ENCODE results near the gene FUT7.
A peak's percentile ranks its signal among the peaks of the same experiment; 100 is the strongest.

The FUT7 gene

GRCh38 chr9:137031904-137032640 is at the start of gene FUT7:
Gene FUT7 (minus strand): TSS chr9:137032088. CDS start chr9:137031991, 97 bp downstream.
- DNase-seq: no peak

GRCh38 chr9:137080260-137081122 is 48.6 kb upstream of the FUT7 start:
- no peak for DNase-seq

- no peak for DNase-seq
Measured at GRCh38 chr9:137079401-137079787, 47.5 kb upstream of the FUT7 start.

- no peak for DNase-seq
Measured at GRCh38 chr9:137078701-137079400, 47.0 kb upstream of the FUT7 start.

- DNase-seq: no peak
Measured at GRCh38 chr9:137077758-137078693, 46.1 kb upstream of the FUT7 start.

- DNase-seq: peak; percentile 21
Measured at GRCh38 chr9:137077010-137077747, 45.3 kb upstream of the FUT7 start, which contains the start of gene UAP1L1. Gene UAP1L1 (plus strand): TSS chr9:137077517. CDS start chr9:137077533, 16 bp downstream.

- DNase-seq: no peak
Measured at GRCh38 chr9:137076636-137077009, 44.7 kb upstream of the FUT7 start.

GRCh38 chr9:137075275-137075775 is 43.4 kb upstream of the FUT7 start:
- DNase-seq: no peak

- no peak for DNase-seq
Measured at GRCh38 chr9:137074657-137075274, 42.9 kb upstream of the FUT7 start.

- DNase-seq: no peak
Measured at GRCh38 chr9:137073992-137074399, 42.1 kb upstream of the FUT7 start.

- no peak for DNase-seq
Measured at GRCh38 chr9:137071282-137071681, 39.4 kb upstream of the FUT7 start.

GRCh38 chr9:137070906-137071275 is 39.0 kb upstream of the FUT7 start:
- no peak for DNase-seq

- DNase-seq: peak; percentile 95
Measured at GRCh38 chr9:137070201-137070905, 38.5 kb upstream of the FUT7 start, which contains the start of gene SAPCD2. Gene SAPCD2 (minus strand): TSS chr9:137070557. CDS start chr9:137070460, 97 bp downstream.

GRCh38 chr9:137069508-137070091 is 37.7 kb upstream of the FUT7 start:
- no peak for DNase-seq

- no peak for DNase-seq
Measured at GRCh38 chr9:137068539-137069507, 36.9 kb upstream of the FUT7 start.

- peak; percentile 84 for DNase-seq
Measured at GRCh38 chr9:137067860-137068538, 36.1 kb upstream of the FUT7 start.

- DNase-seq: no peak
Measured at GRCh38 chr9:137066096-137066861, 34.4 kb upstream of the FUT7 start.

All from NCI-H2029 (cell line).